GM13976 (cell line): Measurements from ENCODE around the gene TRIM24.
"Not testable (repeated sequence)": the region's sequence is repeated elsewhere in the genome, so short reads cannot be mapped to it uniquely, and the experiment has no call there.

Experiments
- DNase-seq: peaks from one replicate; pipeline ENCODE4 v3.0.0; 2012; ENCODE audit warnings: low spot score
- CTCF ChIP-seq: IDR thresholded peaks from 2 replicates; pipeline ENCODE4 v1.5.1; 2012; ENCODE audit warnings: borderline replicate concordance, mild to moderate bottlenecking; ENCODE audit not compliant: insufficient read depth; ENCODE audit errors: extremely low read depth, missing control alignments, control extremely low read depth
- in situ Hi-C: fragments of 300-500 bp; cut with MboI; formaldehyde crosslinking; loops from one replicate; pipeline ENCODE4 v1.12.0; 2022; ENCODE audit warnings: low sequenced_read_pairs, mixed read lengths, inconsistent platforms; ENCODE audit not compliant: unreplicated experiment

Gene TRIM24

GRCh38 chr7:138481447-138482380 lies 21.7 kb downstream of the TRIM24 start:
- in situ Hi-C loops = no loop called here
- no peak for DNase-seq
- TF ChIP-seq CTCF = no peak

GRCh38 chr7:138483531-138483930 lies 23.5 kb downstream of the TRIM24 start:
- no peak for TF ChIP-seq CTCF
- no peak for DNase-seq
- in situ Hi-C loops = no loop called here

GRCh38 chr7:138485508-138485907 lies 25.4 kb downstream of the TRIM24 start:
- DNase-seq, in situ Hi-C loops: not testable (repeated sequence)

GRCh38 chr7:138489139-138489538 lies 29.1 kb downstream of the TRIM24 start:
- in situ Hi-C loops = not testable (repeated sequence)

GRCh38 chr7:138491612-138492386 lies 31.7 kb downstream of the TRIM24 start:
- in situ Hi-C loops = no loop called here
- TF ChIP-seq CTCF = no peak
- DNase-seq = no peak

More at GRCh38 chr7:138489139-138489538, 29.1 kb downstream of the TRIM24 start:
- not testable (repeated sequence) for DNase-seq

DNA sequence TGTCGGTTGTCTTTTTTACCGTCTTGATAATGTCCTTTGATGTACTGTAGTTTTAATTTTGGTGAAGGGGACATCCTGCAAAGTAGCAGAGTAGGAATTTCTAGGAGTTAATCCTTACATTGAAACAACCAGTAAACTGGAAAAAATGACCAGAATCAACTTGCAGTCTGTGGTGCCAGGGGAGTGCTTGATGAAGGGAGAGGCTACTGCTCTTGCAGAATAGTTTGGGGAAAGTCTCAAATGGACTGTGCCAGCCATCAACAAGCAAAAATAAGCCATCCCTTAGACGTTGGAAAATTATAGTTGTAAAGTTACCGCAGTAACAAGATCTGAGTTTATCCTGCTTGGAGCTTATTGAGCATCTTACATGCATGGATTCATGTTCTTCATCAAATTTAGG lies 32.4 kb downstream of the TRIM24 start:
- TF ChIP-seq CTCF = no peak
- in situ Hi-C loops = no loop called here
- no peak for DNase-seq

DNA sequence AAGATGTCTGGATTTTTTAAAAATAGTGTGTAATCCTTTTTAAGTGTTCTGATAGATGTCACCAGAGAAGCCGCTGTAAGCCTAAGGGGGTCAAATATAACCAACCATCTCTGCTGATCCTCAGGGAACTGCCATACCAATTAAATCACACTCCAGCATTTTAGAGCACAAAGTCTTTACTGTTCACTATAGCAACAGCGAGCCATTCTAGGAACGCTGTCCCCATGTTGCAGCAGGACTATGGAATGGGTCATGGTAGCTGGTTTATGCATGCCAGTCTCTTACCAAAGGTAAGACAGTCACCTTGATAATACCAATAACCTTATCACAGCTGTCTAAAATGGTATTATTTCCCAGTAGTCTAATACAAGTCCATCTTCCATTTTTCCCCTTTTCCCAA lies 33.5 kb downstream of the TRIM24 start:
- DNase-seq = no peak
- no peak for TF ChIP-seq CTCF
- in situ Hi-C loops = no loop called here
